Hepatic stellate cell (primary cell): ENCODE data around the gene NRXN3.

Experiments
- DNase-seq: peaks from one replicate; pipeline ENCODE4 v3.0.0; 2011; ENCODE audit warnings: low spot score

NRXN3 gene

GRCh38 chr14:79418649-79419415 lies 1248.7 kb downstream of the NRXN3 start:
- DNase-seq = no peak

DNA sequence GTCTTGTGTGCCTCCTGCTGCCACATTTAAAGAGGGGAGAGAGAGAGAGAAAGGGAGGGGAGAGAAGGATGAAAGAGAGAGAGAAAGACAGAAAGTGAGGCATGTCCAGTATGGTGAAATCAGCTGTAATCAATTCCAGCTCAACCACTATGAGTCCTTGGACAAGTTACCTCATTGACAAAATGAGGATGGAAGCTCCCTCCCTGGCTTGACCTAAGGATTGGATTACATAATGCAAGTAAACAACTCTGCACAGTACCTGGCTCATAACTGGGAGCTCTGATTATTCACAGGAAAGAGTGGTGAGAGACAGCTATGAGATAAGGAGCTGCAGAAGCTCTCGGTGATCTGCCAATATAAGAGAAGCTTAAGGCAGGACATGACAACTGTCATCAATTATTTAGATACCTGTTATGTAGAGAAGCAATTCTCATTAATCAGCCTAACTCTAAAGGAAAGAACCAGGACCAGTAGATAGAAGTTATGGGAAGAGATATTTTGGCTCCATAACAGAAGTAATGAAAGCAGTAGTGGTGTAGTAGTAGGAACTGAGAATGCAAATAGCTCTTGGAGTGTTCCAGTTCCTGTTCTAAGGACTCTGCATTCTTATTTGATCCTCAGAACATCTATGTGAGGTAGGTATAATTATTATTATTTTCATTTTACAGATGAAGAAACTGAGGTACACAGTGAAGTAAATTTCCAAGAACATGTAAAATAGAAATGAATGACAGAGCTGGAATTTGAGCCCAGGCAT lies 1249.6 kb downstream of the NRXN3 start:
- no peak for DNase-seq

- no peak for DNase-seq
Measured at GRCh38 chr14:79420725-79421124, 1250.6 kb downstream of the NRXN3 start.

DNA sequence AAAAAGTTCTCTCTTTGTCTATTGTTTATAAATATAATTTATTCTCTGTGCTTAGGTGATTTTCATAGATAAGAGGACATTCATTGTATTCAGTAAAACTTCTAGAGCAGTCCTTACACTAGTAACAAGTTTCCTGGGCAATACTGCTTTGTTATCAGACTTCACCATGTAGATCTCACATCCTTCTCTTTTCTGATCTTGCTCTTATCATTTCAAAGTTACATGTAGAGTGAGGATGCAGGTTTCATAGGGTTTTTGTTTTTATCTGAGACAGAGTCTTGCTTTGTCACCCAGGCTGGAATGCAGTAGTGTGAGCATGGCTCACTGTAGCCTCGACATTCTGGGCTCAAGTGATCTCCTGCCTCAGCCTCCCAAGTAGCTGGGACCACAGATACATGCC lies 1251.6 kb downstream of the NRXN3 start:
- DNase-seq = no peak

DNA sequence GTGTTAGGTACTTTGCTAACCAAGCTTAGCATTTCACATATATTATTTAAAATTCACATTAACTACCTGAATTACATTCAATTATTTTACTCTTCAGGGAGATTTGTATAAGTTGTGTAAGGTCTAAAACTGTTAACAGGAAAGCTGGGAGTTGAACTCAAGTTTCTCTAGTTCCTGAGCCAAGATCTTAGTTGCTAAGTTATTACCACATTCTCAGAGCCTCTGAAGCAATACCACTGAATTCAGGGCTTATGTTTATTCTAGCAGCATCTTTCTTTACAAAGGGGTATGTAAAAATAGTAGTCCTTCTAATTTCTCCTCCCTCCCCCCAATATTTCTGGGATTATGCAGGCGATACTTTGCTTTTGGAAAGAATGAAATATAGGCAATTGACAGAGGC lies 1254.3 kb downstream of the NRXN3 start:
- no peak for DNase-seq

DNA sequence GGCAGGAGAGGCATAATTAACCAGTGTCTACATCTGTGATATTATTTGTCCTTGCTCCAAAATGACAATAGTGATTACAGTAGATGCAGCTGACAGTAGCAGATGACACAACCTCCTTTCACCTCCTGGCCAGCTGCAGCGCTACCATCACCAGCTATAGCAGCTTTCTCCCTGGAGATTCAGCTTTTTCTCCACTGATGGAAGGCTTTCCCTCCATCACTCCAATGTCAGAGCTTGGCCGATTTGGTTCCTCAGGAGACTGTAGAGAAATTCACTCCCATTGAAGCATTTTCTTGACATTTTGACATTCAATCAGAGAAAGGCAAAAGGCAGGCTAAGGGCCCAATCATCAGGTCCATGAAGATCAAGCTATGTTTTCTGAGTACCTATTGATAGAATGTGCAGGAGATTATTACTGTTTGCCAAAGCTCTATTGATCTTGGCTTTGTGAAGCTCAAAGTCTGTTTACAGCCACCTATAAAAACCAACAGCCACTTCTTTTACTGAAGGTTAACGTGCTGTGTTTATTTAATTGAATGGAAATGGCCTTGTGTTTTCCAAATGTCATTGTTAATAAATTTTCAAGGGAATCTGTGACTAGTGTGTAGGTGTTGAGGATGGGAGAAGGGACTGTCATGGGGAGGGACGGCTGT lies 1256.1 kb downstream of the NRXN3 start:
- DNase-seq = no peak

DNA sequence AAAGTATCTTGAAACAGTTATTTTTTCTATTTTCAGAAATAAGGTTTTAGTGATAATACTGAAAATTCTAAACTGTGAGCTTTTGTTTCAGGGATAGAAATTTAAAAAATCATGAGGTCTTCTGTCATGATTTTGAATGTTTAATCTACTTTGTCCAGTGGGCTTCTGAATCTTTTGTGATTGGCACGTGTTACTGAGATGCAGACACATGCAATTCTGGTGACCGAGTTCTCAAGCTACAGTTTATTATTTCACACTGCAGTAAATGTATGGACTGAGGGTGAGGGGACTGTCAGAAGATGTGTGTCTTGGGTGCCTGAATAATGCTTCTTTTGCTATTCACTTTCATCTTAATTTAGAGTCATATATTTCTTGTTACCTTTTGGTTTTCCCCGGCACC lies 1262.5 kb downstream of the NRXN3 start:
- no peak for DNase-seq

DNA sequence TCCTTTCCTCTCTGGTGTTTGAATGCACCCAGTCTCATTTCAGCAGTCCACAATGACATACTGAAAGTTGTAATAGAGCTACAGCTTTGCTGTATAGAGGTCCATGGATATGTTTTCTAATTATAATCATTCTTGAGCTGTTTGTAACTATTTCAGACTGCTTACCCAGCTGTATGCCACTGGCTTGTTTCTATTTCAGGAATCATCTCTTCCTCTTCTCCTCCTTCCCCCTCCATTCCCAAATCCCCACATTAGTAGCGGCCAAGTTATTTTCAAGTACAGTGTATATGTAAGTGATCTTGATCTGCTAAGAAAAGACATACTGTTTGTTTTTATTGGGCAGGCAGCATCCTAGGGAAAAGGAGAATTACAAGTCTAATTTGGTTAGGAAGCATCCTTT lies 1266.2 kb downstream of the NRXN3 start:
- DNase-seq = peak; percentile 16

- no peak for DNase-seq
Measured at GRCh38 chr14:79437951-79438350, 1267.8 kb downstream of the NRXN3 start.

DNA sequence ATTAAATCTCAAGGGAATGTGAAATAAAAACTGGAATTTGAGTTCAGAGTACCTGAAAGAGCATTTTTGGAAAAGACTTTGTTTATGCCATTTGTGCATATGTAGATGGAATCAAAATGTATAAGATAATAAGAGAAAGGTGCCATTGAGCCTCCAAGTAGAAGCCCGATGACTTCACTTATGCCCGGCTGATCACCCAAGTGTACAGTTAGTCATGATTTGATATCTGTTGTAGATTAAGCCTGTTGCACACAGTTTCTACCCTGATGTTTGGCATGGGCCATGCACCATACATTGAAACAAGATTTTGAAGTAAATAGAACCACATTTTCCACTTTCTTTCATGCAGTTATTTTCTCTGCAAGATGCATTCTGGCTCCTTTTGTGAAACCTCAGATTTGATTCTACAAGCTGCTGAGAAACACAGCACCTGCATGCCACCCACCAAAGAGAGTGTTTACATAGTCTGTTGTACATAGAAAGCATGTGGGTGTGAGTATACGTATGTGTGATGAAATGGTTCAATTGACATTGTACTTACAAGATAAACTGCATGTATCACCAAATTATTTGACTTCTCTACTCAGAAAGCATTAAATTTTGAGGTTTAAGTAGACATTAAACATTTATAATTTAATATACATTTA lies 1268.6 kb downstream of the NRXN3 start:
- DNase-seq = no peak

DNA sequence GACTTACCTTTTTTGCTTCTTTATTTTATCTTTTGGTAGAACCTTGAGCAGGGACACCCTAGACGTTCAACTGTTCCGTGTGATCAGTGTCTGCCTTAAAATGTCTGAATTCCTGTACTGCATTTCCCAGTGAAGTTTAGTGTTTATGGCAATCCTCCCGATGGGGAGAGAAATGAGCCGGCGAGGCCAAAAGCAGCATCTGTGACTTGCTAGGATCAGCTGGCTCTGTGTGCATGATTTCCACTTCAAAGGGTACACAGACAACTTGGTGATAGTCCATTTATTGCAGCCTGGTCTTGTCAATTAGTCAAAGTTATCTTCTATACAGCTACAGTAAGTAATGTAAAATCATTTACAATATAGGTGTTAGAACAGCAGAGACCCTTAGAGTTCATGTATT lies 1272.6 kb downstream of the NRXN3 start:
- no peak for DNase-seq

DNA sequence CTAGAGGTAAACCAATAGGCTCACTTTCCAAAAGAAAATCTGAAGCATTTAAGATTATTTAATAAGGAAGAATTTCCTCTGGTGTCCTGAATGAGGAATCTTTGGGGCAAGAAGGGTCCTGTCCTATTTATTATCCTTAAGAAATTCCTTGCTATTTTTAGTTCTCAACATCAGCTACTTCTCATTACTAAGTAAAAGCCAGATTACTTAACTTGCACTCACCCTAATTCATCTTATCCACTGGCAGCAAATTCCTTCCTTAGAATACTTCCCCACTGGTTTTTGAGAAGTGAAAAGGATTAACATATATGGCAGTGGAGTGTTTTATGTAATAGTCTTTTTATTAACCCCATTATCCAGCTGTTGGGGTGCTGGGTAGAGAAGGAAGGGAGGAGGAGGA lies 1273.4 kb downstream of the NRXN3 start:
- DNase-seq = peak; percentile 15

GRCh38 chr14:79448960-79449359 lies 1278.8 kb downstream of the NRXN3 start:
- DNase-seq = no peak

DNA sequence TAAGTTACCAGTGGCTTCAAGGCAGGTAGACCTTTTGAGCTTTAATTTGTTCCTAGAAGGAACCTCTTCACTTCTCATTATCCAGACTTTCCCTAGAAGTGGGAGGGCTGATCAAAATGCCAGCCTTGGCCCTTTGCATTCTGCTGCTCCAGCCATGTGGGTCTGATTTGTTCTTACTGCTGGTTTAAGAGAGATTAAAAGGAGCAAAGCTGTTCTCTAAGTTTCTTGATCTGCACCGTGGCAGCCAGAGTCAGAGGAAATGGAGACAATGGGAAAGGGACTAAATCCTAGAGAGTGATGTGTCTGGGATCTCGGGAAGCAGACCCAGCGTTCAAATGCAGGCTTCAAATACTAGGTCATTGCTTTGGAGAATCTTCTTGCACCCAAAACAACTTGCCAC lies 1281.4 kb downstream of the NRXN3 start:
- DNase-seq = no peak

GRCh38 chr14:79453276-79453675 lies 1283.1 kb downstream of the NRXN3 start:
- no peak for DNase-seq

DNA sequence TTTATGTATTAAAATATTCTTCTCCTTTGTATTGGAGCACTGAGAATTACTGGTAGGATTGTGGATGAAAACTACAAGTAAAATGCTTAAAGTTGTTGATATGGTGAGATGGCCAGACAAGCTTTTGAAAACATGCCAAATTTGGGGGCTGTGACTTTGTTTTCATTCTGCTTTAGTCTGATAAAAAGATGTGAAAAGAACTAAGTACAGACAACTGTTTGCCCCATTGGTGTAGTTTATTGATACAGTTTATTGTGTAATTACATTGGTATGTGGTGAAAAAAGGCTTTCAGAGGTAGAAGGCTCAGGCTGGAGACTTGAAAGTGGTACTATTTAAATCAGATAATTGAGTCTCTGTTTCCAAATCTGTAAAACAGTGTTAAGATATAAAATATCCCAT lies 1294.3 kb downstream of the NRXN3 start:
- no peak for DNase-seq

GRCh38 chr14:79465651-79466050 lies 1295.5 kb downstream of the NRXN3 start:
- DNase-seq = no peak

DNA sequence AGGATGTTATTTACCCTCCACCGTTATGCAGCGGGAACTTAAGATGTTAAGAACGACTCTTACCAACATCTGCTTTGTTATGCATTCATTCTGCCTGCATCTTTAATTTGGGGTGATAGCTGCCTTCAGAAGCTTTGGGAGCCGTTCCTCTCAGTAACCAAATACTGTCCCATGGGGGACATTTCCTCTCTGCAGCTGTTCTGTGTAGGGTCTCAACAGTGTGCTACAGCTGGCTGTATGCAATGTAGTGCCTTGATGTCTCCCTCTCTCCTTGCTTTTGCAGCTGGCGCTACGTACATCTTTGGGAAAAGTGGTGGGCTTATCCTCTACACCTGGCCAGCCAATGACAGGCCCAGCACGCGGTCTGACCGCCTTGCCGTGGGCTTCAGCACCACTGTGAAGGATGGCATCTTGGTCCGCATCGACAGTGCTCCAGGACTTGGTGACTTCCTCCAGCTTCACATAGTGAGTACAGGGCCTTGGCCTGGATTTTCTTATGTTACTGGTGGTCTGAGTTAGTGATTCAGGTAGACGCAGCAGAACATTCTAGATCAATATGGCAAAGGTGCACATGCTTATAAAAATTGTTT lies 1296.9 kb downstream of the NRXN3 start:
- no peak for DNase-seq

- no peak for DNase-seq
Measured at GRCh38 chr14:79467835-79468234, 1297.7 kb downstream of the NRXN3 start.

- DNase-seq = no peak
Measured at GRCh38 chr14:79468486-79468885, 1298.3 kb downstream of the NRXN3 start.

DNA sequence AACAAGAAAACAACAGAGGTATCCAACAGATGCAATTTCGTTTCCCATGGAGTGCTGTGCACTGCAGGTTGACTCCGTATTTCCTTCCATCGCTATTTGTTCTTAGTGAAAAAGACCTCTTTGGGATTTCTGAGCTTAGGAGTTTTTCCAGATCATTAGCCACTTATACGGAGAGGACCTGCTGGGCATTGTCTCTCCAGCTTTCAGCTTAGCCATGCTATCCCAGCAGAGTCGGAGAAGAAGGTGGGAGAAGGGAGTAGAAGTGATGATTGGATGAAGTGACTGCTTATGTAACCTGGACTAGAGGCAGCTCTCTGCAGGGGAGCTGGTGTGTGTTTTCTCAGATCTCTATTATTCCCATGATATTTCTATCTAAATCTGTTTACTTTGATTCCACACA lies 1303.5 kb downstream of the NRXN3 start:
- no peak for DNase-seq

DNA sequence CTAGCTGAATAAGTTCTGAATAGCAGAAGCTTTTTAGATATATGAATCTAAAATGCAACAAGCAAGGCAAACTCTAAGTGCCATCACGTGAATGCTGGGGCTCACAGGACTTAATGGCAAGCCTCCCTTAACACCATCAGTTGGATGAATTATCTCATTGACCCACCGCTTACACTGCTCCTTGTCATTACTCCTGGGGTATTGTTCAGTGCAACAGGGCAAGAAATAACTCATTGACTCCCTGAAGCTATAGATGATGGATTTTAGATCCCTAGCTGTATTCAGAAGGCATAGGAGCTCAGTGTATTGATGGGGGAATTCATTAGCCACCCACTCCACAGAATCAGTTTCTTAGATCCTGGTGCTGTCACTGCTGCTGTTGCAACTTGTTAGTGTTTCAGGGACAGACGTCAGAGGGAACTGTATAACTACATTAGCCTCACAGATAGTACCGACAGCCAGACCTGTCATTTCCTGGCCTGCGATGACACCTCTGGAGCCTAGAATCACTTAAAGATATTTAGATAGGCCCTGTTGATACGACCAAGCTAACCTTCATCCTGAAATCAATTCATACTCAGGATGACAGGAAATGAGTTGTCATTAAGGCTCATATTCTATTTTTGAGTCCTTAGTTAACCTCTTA lies 1305.8 kb downstream of the NRXN3 start:
- no peak for DNase-seq
